ENCODE data around the gene NFE2L3. TPM values are rescaled to one million over a fixed set of nuclear protein-coding genes. Genes with fewer than 3 reads are reported as not detected.

NFE2L3 gene
- total RNA-seq, 4 donors from 2014 or later, result 1.5 to 2.7 (median 2.5) TPM

- intact Hi-C loops (cut with DNase I), result no loop called here
- Histone ChIP-seq H3K27ac (replicated peaks in 1 of 4) (no peak overlapping the region), H3K4me1 (no peaks in the 10 kb centered on the region), H3K4me3 (no peak overlapping the region), H3K9me3 (no peaks in the 10 kb centered on the region), H3K36me3 (no peaks in the 10 kb centered on the region), H3K27me3 (peaks cover 0 to 7% (median 0%) of the 10 kb centered on the region in 4 donors)
- DNase-seq (ENCODE audit: extremely low spot score), result no peak
- TF ChIP-seq EP300 (IDR thresholded peaks at IDR 0.05) (no peak), POLR2A (IDR thresholded peaks at IDR 0.05; ENCODE audit: low read depth) (no peak), POLR2AphosphoS5 (IDR thresholded peaks at IDR 0.05) (no peak)
- TF ChIP-seq, protein P1, sequence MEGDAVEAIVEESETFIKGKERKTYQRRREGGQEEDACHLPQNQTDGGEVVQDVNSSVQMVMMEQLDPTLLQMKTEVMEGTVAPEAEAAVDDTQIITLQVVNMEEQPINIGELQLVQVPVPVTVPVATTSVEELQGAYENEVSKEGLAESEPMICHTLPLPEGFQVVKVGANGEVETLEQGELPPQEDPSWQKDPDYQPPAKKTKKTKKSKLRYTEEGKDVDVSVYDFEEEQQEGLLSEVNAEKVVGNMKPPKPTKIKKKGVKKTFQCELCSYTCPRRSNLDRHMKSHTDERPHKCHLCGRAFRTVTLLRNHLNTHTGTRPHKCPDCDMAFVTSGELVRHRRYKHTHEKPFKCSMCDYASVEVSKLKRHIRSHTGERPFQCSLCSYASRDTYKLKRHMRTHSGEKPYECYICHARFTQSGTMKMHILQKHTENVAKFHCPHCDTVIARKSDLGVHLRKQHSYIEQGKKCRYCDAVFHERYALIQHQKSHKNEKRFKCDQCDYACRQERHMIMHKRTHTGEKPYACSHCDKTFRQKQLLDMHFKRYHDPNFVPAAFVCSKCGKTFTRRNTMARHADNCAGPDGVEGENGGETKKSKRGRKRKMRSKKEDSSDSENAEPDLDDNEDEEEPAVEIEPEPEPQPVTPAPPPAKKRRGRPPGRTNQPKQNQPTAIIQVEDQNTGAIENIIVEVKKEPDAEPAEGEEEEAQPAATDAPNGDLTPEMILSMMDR (IDR thresholded peaks at IDR 0.05), result no peak
- 93% methylated on average over 6 of the region's 6 CpGs for WGBS
These were observed 39.7 kb upstream of the NFE2L3 start for GRCh38 chr7:26112203-26112740.

DNA sequence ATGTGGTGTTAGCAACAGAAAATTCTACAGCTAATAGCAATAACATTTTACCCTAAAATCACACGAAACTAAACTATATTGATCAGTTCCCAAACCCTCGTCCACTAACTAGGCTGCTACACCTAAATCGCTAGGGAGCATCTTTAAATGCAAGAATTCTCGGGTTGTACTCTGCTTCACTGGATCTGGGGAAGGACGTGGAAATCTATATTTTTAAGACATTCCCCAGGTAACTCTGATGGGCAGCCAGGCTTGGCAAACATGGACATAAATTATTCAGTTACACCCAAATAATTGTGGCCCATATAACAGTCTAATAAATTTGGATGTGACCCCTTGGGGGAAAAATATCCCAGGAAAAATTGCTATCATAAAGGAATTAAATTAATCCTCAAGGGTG, 36.3 kb upstream of the NFE2L3 start:
- Histone ChIP-seq H3K27me3 (peaks cover 0 to 29% (median 0%) of the 10 kb centered on the region in 4 donors), H3K36me3 (no peaks in the 10 kb centered on the region), H3K27ac (replicated peaks in 1 of 4) (no peak overlapping the region), H3K4me3 (no peak overlapping the region), H3K9me3 (no peaks in the 10 kb centered on the region), H3K4me1 (no peaks in the 10 kb centered on the region)
- no peak for DNase-seq (ENCODE audit: extremely low spot score)
- intact Hi-C loops (cut with DNase I), result no loop called here
- TF ChIP-seq POLR2A (IDR thresholded peaks at IDR 0.05; ENCODE audit: low read depth) (no peak), POLR2AphosphoS5 (IDR thresholded peaks at IDR 0.05) (no peak), EP300 (IDR thresholded peaks at IDR 0.05) (no peak)
- TF ChIP-seq, protein P1 (IDR thresholded peaks at IDR 0.05), result no peak
- 61% methylated on average over 5 of the region's 5 CpGs for WGBS

- WGBS, result 60% methylated on average over 7 of the region's 7 CpGs
- DNase-seq (ENCODE audit: extremely low spot score), result no peak
- H3K4me1 ChIP-seq, result no peaks in the 10 kb centered on the region
- H3K27ac ChIP-seq (replicated peaks in 1 of 4), result no peak overlapping the region
- intact Hi-C loops (cut with DNase I), result no loop called here
- no peaks in the 10 kb centered on the region for H3K36me3 ChIP-seq
- H3K27me3 ChIP-seq, result peaks cover 0 to 29% (median 0%) of the 10 kb centered on the region in 4 donors
- no peak overlapping the region for H3K4me3 ChIP-seq
- no peaks in the 10 kb centered on the region for H3K9me3 ChIP-seq
- TF ChIP-seq, protein P1 (IDR thresholded peaks at IDR 0.05), result no peak
- TF ChIP-seq EP300 (IDR thresholded peaks at IDR 0.05) (no peak), POLR2A (IDR thresholded peaks at IDR 0.05; ENCODE audit: low read depth) (no peak), POLR2AphosphoS5 (IDR thresholded peaks at IDR 0.05) (no peak)
These were observed 34.7 kb upstream of the NFE2L3 start for GRCh38 chr7:26117142-26117807.

- TF ChIP-seq POLR2AphosphoS5 (IDR thresholded peaks at IDR 0.05), result no peak
- TF ChIP-seq, protein P1 (IDR thresholded peaks at IDR 0.05), result no peak
- TF ChIP-seq EP300 (IDR thresholded peaks at IDR 0.05), result no peak
- TF ChIP-seq POLR2A (IDR thresholded peaks at IDR 0.05; ENCODE audit: low read depth), result no peak
- H3K27me3 ChIP-seq, result peaks cover 0 to 29% (median 0%) of the 10 kb centered on the region in 4 donors
- no peak for DNase-seq (ENCODE audit: extremely low spot score)
- no peaks in the 10 kb centered on the region for H3K9me3 ChIP-seq
- no peaks in the 10 kb centered on the region for H3K36me3 ChIP-seq
- no peaks in the 10 kb centered on the region for H3K4me1 ChIP-seq
- H3K4me3 ChIP-seq, result no peak overlapping the region
- intact Hi-C loops (cut with DNase I), result no loop called here
- H3K27ac ChIP-seq (replicated peaks in 1 of 4), result no peak overlapping the region
- 94% methylated on average over 6 of the region's 6 CpGs for whole genome bisulfite sequencing
These were observed 34.0 kb upstream of the NFE2L3 start for GRCh38 chr7:26117970-26118369.

Data from esophagus muscularis mucosa (tissue), 4 donors.